Anterior cingulate cortex (tissue), 58 donors: ENCODE results near the gene ANKRD23.
A peak's percentile ranks its signal among the peaks of the same experiment; 100 is the strongest.
"Not testable (repeated sequence)": the region's sequence is repeated elsewhere in the genome, so short reads cannot be mapped to it uniquely, and the experiment has no call there.

ENCODE experiments used
- DNase-seq, 58 donors: peaks; one replicate each; lab custom pipeline; 2025; lab: John Stamatoyannopoulos, UW

ANKRD23 gene

GRCh38 chr2:96819876-96820511 lies 23.8 kb downstream of the ANKRD23 start:
- DNase-seq, result no peak

GRCh38 chr2:96819128-96819875 lies 24.5 kb downstream of the ANKRD23 start:
- no peak for DNase-seq

GRCh38 chr2:96817882-96818281 lies 25.9 kb downstream of the ANKRD23 start:
- no peak for DNase-seq

DNA sequence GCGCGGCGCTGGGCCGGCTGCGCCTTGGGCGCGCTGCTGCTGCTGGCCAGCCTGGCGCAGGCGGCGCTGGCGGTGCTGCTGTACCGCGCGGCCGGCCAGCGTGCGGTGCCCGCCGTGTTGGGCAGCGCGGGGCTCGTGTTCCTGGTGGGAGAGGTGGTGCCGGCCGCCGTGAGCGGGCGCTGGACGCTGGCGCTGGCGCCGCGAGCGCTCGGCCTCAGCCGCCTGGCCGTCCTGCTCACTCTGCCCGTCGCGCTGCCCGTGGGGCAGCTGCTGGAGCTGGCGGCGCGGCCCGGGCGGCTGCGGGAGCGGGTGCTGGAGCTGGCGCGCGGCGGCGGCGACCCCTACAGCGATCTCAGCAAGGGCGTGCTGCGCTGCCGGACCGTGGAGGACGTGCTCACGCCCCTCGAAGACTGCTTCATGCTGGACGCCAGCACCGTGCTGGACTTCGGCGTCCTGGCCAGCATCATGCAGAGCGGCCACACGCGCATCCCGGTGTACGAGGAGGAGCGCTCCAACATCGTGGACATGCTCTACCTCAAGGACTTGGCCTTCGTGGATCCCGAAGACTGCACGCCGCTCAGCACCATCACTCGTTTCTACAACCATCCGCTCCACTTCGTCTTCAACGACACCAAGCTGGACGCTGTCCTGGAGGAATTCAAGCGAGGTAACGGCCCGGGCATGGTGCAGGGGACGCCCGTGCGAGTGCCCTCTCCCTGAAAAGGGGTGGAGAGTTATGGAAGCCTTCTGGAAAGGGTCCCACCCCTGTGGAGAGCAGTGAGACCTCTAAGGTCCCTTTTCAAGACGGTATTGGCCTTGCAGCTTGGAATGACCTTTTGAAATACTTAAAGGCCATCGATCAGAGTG lies 26.8 kb downstream of the ANKRD23 start:
- DNase-seq, result peak in 1 of 58 donors; percentile 53

DNA sequence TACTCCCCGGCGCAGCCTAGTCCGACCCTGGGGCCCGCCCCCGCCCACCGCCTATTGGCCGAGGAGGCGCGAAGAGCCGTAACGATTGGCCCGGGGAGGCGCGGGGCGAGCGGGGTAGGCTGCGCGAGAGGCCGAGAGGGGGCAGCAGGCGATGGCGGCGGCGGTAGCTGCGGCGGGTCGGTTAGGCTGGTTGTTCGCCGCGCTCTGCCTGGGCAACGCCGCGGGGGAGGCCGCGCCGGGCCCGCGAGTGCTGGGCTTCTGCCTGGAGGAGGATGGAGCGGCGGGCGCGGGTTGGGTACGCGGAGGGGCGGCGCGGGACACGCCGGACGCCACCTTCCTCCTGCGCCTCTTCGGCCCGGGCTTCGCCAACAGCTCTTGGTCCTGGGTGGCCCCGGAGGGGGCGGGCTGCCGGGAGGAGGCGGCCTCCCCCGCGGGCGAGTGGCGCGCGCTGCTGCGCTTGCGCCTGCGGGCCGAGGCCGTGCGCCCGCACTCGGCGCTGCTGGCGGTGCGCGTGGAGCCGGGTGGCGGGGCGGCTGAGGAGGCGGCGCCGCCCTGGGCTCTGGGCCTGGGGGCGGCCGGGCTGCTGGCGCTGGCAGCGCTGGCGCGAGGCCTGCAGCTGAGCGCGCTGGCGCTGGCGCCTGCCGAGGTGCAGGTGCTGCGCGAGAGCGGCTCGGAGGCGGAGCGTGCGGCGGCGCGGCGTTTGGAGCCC lies 27.5 kb downstream of the ANKRD23 start, which contains the start of gene CNNM3:
Gene CNNM3, plus strand, starts transcription at position 142 of the 709 bp plus-strand sequence. Its CDS starts 10 bp downstream, at position 152.
- peak; percentile 59 to 98 (median 93) for DNase-seq

DNA sequence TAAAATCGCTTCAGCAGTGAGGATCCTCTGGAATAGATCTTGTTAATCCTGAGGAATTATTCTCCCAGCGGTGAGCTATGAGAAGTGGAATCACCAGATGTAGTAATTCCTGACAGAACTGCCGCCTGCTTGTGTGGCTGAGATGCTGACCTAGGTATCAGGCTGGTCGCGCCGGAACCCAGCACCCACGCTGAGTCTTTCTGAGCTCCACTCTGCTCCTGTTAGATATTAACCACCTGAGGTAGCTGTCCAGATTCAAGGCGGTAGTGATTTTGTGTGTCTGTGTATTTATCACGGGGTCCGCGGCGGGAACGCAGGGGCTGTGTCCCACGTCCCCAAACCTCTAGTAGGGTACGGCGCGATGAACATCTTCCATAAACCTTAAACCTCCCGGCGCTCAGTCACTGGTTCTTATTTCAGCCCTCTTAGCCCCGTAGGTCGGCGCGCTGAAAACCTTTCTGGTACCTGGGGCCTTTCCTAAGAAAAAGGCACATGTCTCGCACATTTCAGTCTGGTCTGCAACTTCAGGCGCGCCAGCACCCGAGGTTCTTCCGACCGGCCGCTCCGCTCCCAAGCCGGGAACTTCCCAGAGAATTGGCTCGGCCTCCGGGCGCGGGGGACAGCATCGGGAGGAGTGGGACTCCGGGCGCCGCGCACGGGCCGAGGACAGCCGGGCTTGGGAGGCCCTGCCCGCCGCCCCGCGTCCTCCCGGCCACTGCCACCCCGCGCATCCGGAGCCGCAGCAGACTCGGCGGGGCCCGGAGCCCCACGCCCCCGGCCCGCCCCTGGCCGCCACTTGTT lies 28.3 kb downstream of the ANKRD23 start:
- DNase-seq, result peak in 6 of 58 donors; percentile 32 to 70 (median 59)

- no peak for DNase-seq
Observed at GRCh38 chr2:96813656-96814055, 30.2 kb downstream of the ANKRD23 start.

GRCh38 chr2:96811917-96812316 lies 31.9 kb downstream of the ANKRD23 start:
- DNase-seq, result no peak

- no peak for DNase-seq
Observed at GRCh38 chr2:96810783-96811192, 33.0 kb downstream of the ANKRD23 start.

DNA sequence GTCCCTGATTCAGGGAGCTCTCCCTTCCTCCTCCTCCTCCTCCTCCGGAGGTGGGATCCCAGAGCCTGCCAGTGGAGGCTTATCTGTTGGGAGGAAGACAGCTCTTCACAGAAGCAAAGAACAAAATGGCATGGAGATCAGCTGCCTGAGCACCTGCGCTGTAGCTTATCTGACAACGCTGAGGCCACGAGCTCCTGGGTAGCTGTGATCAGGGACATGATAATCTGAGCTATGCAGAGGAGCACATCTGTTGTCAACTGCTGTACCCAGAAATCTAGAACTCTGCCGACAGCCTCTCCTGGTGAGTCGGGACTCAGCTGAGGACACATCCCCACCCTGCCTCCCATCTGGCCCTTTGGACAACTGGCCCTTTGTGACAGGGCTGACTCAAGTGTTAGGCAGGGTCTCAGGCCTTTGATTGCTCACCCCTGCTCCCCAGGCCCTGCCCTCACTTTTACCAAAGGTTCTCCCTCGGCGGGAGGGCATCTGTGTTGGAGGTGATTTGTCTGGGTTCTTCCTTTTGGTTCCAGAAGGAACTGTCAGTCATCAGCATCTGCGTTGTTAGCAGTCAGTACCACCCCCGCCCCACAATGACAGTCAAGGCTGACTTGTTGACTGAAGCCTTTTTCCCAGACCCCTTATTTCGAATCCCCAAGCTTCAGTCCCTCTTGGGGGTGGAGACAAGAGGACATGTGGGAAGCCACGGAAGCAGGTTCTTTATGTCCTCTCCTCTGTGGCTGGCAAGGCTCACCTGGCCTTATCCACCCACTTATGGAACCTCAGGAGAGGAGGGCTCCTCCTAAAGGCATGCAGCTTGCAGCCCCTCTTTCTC lies 33.7 kb downstream of the ANKRD23 start:
- DNase-seq, result peak in 4 of 58 donors; percentile 27 to 39 (median 34)

DNA sequence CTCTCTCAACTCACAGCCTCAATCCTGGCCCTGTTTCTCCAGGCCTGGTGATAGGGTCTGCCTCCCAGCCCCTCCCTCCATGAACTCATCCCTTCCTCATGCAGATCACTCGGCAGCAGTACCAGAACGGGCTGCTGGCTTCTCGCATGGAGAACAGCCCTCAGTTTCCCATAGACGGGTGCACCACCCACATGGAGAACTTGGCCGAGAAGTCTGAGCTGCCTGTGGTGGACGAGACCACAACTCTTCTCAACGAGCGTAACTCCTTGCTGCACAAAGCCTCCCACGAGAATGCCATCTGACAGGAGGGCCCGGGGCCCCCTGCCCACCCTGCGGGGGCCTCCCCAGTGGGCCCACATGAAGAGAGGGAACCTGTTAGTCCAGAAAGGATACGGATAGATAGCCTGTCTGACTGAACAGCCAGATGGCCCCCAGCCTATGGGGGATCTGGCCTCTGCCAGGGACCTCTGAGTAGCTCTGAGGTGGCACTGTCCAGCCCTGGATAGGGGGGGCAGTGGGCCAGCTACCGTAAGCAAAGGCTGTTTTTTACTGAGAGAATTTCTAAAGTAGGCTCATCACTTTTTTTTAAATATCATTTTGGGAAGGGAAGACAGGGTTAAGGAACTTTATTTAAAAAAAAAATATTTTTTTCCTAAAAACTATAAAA lies 34.5 kb downstream of the ANKRD23 start:
- no peak for DNase-seq

GRCh38 chr2:96808176-96808837 lies 35.5 kb downstream of the ANKRD23 start:
- no peak for DNase-seq

DNA sequence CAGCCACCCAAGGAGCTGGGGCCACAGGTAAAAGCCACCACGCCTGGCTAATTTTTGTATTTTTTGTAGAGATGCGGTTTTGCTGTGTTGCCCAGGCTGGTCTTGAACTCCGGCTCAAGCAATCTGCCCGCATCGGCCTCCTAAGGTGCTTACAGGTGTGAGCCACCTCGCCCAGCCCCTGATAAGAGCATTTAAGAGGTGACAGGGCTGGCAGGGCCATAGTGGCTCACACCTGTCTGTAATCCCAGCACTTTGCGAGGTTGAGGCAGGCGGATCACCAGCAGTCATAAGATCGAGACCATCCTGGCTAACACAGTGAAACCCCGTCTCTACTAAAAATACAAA lies 36.7 kb downstream of the ANKRD23 start:
- DNase-seq, result no peak

DNA sequence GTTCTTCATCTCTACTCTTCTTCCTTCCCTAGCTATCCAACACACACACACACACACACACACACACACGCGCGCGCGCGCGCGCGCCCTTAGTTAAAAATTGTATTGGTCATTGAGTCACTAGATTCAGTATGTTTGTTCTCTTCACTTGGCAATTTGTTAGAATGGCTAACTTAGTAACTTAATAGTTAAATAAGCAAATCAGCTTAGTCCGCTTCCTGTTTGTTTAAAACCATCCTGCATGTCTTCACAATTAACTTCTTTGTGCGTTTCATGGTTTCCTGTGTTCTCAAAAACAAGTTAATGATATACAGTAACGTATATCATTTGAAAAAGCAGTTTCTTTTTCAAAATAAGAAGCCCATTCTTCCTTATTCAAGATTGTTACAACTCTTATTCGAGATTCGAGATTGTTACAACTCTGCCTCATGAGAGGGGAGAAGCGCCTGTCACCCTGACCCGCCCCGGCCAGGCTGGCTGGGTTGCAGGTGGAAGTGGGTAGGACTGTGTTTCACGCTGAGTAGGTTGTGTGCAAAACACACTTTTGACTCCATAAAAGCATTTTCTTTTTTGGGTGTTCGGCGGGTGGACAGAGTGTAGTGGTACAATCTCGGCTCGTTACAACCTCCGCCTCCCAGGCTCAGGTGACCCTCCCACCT lies 37.2 kb downstream of the ANKRD23 start:
- DNase-seq, result no peak

GRCh38 chr2:96805946-96806345 lies 37.9 kb downstream of the ANKRD23 start:
- DNase-seq, result not testable (repeated sequence)

GRCh38 chr2:96804986-96805385 lies 38.8 kb downstream of the ANKRD23 start:
- DNase-seq, result no peak

DNA sequence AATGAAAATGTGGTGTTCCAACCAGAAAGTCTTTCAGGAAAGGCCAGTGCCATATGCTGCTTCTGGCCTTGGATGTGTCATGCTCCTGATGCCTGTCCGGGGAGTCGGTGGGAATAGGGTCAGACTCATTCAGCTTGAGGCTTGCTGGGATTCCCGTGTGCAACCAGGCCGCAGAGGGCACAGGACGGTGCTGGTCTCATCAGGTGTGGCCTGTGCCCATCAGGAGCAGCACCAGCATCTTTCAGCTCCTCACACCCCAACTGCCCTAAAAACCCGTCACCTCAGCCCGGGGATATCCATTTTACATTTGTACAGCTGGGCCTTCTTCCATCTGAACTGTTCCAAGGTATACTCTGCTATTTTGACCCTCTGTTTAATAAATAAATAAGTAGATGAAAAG lies 41.1 kb downstream of the ANKRD23 start:
- no peak for DNase-seq
